ENCODE data around the gene BST1.
A peak's percentile ranks its signal among the peaks of the same experiment; 100 is the strongest.
"Not testable (repeated sequence)": the region's sequence is repeated elsewhere in the genome, so short reads cannot be mapped to it uniquely, and the experiment has no call there.

Gene BST1

GRCh38 chr4:15712214-15712613, 9.3 kb downstream of the BST1 start:
- no peak for DNase-seq

GRCh38 chr4:15714141-15714540, 11.3 kb downstream of the BST1 start:
- DNase-seq, result no peak

GRCh38 chr4:15714646-15715435, 12.0 kb downstream of the BST1 start:
- DNase-seq, result no peak

GRCh38 chr4:15716115-15716514, 13.2 kb downstream of the BST1 start:
- DNase-seq, result no peak

GRCh38 chr4:15717086-15717485, 14.2 kb downstream of the BST1 start:
- no peak for DNase-seq

GRCh38 chr4:15717657-15718416, 15.0 kb downstream of the BST1 start:
- DNase-seq, result no peak

- no peak for DNase-seq
These were observed 15.6 kb downstream of the BST1 start for GRCh38 chr4:15718465-15718864.

- no peak for DNase-seq
These were observed 16.1 kb downstream of the BST1 start for GRCh38 chr4:15718959-15719358.

- no peak for DNase-seq
These were observed 16.6 kb downstream of the BST1 start for GRCh38 chr4:15719506-15719905.

GRCh38 chr4:15720851-15721250, 18.0 kb downstream of the BST1 start:
- no peak for DNase-seq

GRCh38 chr4:15725608-15726007, 22.7 kb downstream of the BST1 start:
- DNase-seq, result peak in 2 of 5 experiments; percentile 26 to 63

GRCh38 chr4:15729910-15730533, 27.2 kb downstream of the BST1 start:
- peak in 3 of 5 experiments; percentile 8 to 42 (median 34) for DNase-seq

- not testable (repeated sequence) for DNase-seq
These were observed 30.2 kb downstream of the BST1 start for GRCh38 chr4:15733061-15733460.

- no peak for DNase-seq
These were observed 32.7 kb downstream of the BST1 start for GRCh38 chr4:15735536-15735935.

GRCh38 chr4:15736514-15737050, 33.7 kb downstream of the BST1 start:
- DNase-seq, result no peak

GRCh38 chr4:15737255-15737654, 34.4 kb downstream of the BST1 start:
- DNase-seq, result no peak

GRCh38 chr4:15738877-15739276, 36.0 kb downstream of the BST1 start:
- no peak for DNase-seq

- DNase-seq, result no peak
These were observed 38.0 kb downstream of the BST1 start for GRCh38 chr4:15740764-15741404.

- no peak for DNase-seq
These were observed 39.3 kb downstream of the BST1 start for GRCh38 chr4:15742083-15742582.

GRCh38 chr4:15742637-15743036, 39.8 kb downstream of the BST1 start:
- DNase-seq, result no peak

- DNase-seq, result no peak
These were observed 41.2 kb downstream of the BST1 start for GRCh38 chr4:15744016-15744545.

- DNase-seq, result no peak
These were observed 43.2 kb downstream of the BST1 start for GRCh38 chr4:15746110-15746509.

Measured in T-helper 2 cell (primary cell).